ENCODE measurements around the gene ABT1. TPM values are rescaled to one million over a fixed set of nuclear protein-coding genes. Genes with fewer than 3 reads are reported as not detected.

ABT1 gene
- total and polyA plus RNA-seq, 2 experiments from 2014 or later, result 10.9 to 17.6 TPM

DNA sequence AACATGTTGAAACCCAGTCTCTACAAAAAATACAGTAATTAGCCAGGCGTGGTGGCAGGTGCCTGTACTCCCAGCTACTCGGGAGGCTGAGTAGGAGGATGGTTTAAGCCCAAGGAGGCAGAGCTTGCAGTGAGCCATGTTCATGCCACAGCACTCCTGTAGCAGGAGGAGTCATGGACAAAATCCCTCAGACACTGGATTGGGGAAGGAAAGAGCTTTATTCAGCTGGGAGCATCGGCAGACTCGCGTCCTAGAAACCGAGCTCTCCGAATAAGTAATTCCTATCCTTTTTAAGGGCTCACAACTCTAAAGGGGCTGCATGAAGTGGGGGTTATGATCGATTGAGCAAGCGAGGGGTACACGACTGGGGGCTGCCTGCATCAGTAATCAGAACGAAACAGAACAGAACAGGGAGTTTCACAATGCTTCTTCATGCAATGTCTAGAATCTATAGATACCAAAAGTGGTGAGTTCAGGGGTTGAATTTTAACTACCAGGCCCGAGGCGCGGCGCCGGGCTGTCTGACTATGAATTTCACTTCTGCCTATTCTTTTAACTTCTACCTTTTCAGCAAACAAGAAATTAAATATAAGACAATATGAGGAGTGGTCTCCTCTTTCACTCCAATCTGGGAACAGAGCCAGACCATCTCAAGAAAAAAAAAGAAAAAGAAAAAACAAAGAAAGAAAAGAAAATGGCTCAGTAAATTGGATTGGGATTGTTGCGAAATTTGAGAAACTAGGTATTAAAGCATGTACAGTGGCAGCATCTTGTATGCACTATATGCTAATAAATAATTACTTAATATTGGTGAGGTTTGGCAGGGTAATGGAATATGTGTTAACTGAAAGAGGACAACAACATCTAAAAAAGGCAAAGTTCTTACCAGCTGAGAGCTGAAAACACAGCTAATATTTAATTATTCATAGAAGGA lies 35.0 kb upstream of the ABT1 start:
- Histone ChIP-seq H3K4me1 (ENCODE audit: insufficient read depth) (0 out of 2 replicates have a peak, but pooled peaks cover 3% of the 10 kb centered on the region), H4K20me1 (ENCODE audit: insufficient read depth) (no peaks in the 10 kb centered on the region), H3K9me2 (ENCODE audit: insufficient read depth) (no peaks in the 10 kb centered on the region), H3F3A (ENCODE audit: insufficient read depth) (peaks cover 21% of the 10 kb centered on the region), H3K27ac (no peak overlapping the region), H3K4me3 (no peak overlapping the region), H2AFZ (no peak overlapping the region), H3K36me3 (ENCODE audit: low read depth) (no peaks in the 10 kb centered on the region), H3K79me2 (ENCODE audit: insufficient read depth) (no peaks in the 10 kb centered on the region), H3K9ac (no peak overlapping the region), H3K27me3 (replicated peaks; ENCODE audit: insufficient read depth) (no peaks in the 10 kb centered on the region), H3K4me2 (ENCODE audit: unreplicated experiment) (no peak overlapping the region), H3K9me3 (ENCODE audit: low read depth) (no peaks in the 10 kb centered on the region)
- in situ Hi-C loops (cut with MboI), result no loop called here
- DNase-seq, result no peak
- WGBS, 2 experiments (ENCODE audit: low coverage in 1 of 2, low lambda C conversion rate in 2 of 2, missing lambda C conversion rate in 2 of 2), result 90% methylated on average over 17 of the region's 17 CpGs
- no peak for TF ChIP-seq EZH2 (IDR thresholded peaks at IDR 0.05; ENCODE audit: insufficient read depth, poor library complexity, severe bottlenecking)
- TF ChIP-seq EZH2phosphoT487 (IDR thresholded peaks at IDR 0.05; ENCODE audit: insufficient read depth, low read depth), result no peak

GRCh38 chr6:26563488-26563887 lies 33.3 kb upstream of the ABT1 start:
- Histone ChIP-seq H3K79me2 (ENCODE audit: insufficient read depth) (no peaks in the 10 kb centered on the region), H3K27me3 (replicated peaks; ENCODE audit: insufficient read depth) (no peaks in the 10 kb centered on the region), H2AFZ (peak overlapping the region; percentile 29; the same call in 1 of the 2 replicates), H3K9me2 (ENCODE audit: insufficient read depth) (no peaks in the 10 kb centered on the region), H3K36me3 (ENCODE audit: low read depth) (no peaks in the 10 kb centered on the region), H3K4me1 (ENCODE audit: insufficient read depth) (no peaks in the 10 kb centered on the region), H3F3A (ENCODE audit: insufficient read depth) (peaks cover 6% of the 10 kb centered on the region; the same call in 1 of the 2 replicates), H3K4me2 (ENCODE audit: unreplicated experiment) (no peak overlapping the region), H4K20me1 (ENCODE audit: insufficient read depth) (no peaks in the 10 kb centered on the region), H3K9ac (no peak overlapping the region), H3K9me3 (ENCODE audit: low read depth) (no peaks in the 10 kb centered on the region), H3K4me3 (no peak overlapping the region), H3K27ac (no peak overlapping the region)
- TF ChIP-seq EZH2 (IDR thresholded peaks at IDR 0.05; ENCODE audit: insufficient read depth, poor library complexity, severe bottlenecking) (no peak), EZH2phosphoT487 (IDR thresholded peaks at IDR 0.05; ENCODE audit: insufficient read depth, low read depth) (no peak)
- DNase-seq, result no peak
- in situ Hi-C loops (cut with MboI), result no loop called here
- 63 to 72% methylated on average over 6 of the region's 6 CpGs for WGBS, 2 experiments (ENCODE audit: low coverage in 1 of 2, low lambda C conversion rate in 2 of 2, missing lambda C conversion rate in 2 of 2)

DNA sequence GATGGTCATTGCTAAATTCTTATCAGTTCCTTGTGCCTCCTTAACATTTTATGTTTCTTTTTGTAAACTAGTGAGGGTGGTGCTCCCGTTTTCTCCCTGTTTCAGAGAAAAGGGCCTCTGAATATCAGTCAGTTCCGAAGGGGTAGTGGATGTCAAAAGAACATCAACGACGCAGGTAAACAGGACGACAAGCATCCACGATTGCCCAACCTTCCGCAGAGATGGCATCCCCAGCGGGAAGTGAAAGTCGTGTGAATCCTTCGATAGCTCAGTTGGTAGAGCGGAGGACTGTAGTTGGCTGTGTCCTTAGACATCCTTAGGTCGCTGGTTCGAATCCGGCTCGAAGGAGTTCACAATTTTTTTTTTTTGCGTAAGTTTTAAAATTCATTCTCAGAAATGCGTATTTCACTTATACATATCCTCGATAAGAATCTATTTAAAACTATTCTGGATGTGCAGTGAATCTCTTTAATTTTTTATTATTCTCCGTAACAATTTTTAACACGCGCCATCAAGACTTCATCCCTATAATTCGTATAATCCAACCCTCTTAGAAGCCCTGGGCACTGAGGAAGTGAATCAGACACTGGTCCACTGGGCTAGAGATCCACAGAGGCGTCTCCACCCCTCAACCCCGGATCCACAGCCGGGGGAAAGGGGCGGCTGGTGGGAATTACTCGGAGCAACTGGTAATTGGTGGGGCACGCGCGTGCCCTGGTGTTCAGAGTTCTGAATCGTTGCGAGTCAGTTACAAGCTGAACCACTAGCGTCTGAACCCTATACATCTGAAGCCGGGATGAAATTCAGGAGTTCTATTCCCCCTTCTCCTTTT lies 27.9 kb upstream of the ABT1 start:
- Histone ChIP-seq H3K4me1 (ENCODE audit: insufficient read depth) (no peaks in the 10 kb centered on the region), H3K9ac (peak overlapping the region; percentile 71), H3K9me3 (ENCODE audit: low read depth) (no peaks in the 10 kb centered on the region), H4K20me1 (ENCODE audit: insufficient read depth) (no peaks in the 10 kb centered on the region), H3K4me2 (ENCODE audit: unreplicated experiment) (peak overlapping the region; percentile 84), H3K9me2 (ENCODE audit: insufficient read depth) (no peaks in the 10 kb centered on the region), H2AFZ (peak overlapping the region; percentile 95), H3K79me2 (ENCODE audit: insufficient read depth) (no peaks in the 10 kb centered on the region), H3F3A (ENCODE audit: insufficient read depth) (peaks cover 23% of the 10 kb centered on the region), H3K27ac (peak overlapping the region; percentile 40), H3K4me3 (peak overlapping the region; percentile 83), H3K36me3 (ENCODE audit: low read depth) (no peaks in the 10 kb centered on the region), H3K27me3 (replicated peaks; ENCODE audit: insufficient read depth) (no peaks in the 10 kb centered on the region)
- in situ Hi-C loops (cut with MboI), result no loop called here
- peak; percentile 82 for DNase-seq
- WGBS, 2 experiments (ENCODE audit: low coverage in 1 of 2, low lambda C conversion rate in 2 of 2, missing lambda C conversion rate in 2 of 2), result 3% methylated on average over 34 of the region's 34 CpGs
- TF ChIP-seq EZH2phosphoT487 (IDR thresholded peaks at IDR 0.05; ENCODE audit: insufficient read depth, low read depth), result no peak
- TF ChIP-seq EZH2 (IDR thresholded peaks at IDR 0.05; ENCODE audit: insufficient read depth, poor library complexity, severe bottlenecking), result no peak

- TF ChIP-seq EZH2phosphoT487 (IDR thresholded peaks at IDR 0.05; ENCODE audit: insufficient read depth, low read depth) (no peak), EZH2 (IDR thresholded peaks at IDR 0.05; ENCODE audit: insufficient read depth, poor library complexity, severe bottlenecking) (no peak)
- WGBS, 2 experiments (ENCODE audit: low coverage in 1 of 2, low lambda C conversion rate in 2 of 2, missing lambda C conversion rate in 2 of 2), result 0% methylated on average over 2 of the region's 2 CpGs
- peak overlapping the region; percentile 71 for H3K9ac ChIP-seq
- H3K9me3 ChIP-seq (ENCODE audit: low read depth), result no peaks in the 10 kb centered on the region
- peak overlapping the region; percentile 95 for H2AFZ ChIP-seq
- in situ Hi-C loops (cut with MboI), result no loop called here
- no peaks in the 10 kb centered on the region for H3K36me3 ChIP-seq (ENCODE audit: low read depth)
- peak overlapping the region; percentile 83 for H3K4me3 ChIP-seq
- H3K4me2 ChIP-seq (ENCODE audit: unreplicated experiment), result peak overlapping the region; percentile 84
- peak overlapping the region; percentile 40 for H3K27ac ChIP-seq
- H3K4me1 ChIP-seq (ENCODE audit: insufficient read depth), result no peaks in the 10 kb centered on the region
- H4K20me1 ChIP-seq (ENCODE audit: insufficient read depth), result no peaks in the 10 kb centered on the region
- no peaks in the 10 kb centered on the region for H3K9me2 ChIP-seq (ENCODE audit: insufficient read depth)
- no peaks in the 10 kb centered on the region for H3K79me2 ChIP-seq (ENCODE audit: insufficient read depth)
- DNase-seq, result no peak
- peaks cover 23% of the 10 kb centered on the region for H3F3A ChIP-seq (ENCODE audit: insufficient read depth)
- no peaks in the 10 kb centered on the region for H3K27me3 ChIP-seq (replicated peaks; ENCODE audit: insufficient read depth)
These were observed 27.4 kb upstream of the ABT1 start for GRCh38 chr6:26569433-26569764.

Measured in GM23248 (cell line).